ENCODE results near the gene VGF.
"Not testable (repeated sequence)": the region's sequence is repeated elsewhere in the genome, so short reads cannot be mapped to it uniquely, and the experiment has no call there.

Gene VGF

DNA sequence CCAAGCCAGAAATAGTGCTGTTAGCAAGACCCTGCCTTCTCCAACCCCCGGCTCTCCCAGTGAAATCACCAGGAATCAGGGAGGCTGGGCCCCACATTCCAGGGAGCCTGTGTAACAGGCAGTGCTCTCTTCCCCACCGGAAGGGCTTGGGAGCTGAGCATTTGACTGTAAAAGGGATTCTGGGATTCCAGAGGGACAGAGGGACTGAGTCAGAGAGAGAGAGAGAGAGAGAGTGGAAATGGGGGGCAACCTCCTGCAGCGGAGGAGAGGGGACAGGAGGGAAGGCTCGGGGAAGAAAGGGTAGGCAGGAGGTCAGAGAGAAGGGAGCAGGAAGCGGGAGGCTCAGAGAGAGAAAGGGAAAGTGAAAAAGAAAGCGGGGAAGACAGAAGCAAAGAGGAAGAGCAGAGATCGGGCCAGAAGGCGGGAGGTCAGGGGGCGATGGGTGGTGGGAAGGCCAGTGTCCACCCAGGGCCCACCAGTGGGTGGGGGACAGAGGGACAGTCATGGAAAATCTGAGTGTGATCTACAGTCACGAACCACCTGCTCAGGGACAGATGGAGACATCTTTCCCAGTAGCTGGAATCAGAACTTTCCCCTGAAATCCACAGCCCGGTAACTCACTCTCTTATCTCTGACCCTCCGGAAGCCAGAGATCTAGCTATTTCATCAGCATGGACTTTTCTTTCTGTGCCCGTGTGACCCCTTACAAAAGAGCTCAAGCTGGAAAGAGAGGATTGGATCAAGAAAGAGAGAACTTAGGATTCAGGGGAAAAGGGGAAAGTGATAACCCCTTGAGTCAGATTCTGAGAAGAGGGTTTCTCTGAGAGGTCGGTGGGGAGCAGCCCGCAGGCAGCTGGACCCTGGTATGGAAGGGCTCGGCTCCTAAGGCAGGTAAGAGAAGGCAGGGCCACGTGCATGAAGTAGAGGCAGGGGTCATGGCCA is 43.1 kb downstream of the VGF start:
- no peaks in the 10 kb centered on the region for H3K9me3 ChIP-seq (ENCODE audit: insufficient read depth, low read depth, low read length)
- peaks cover 26% of the 10 kb centered on the region for H3K4me1 ChIP-seq (ENCODE audit: insufficient read depth, low read length)
- H3K36me3 ChIP-seq (ENCODE audit: insufficient read depth, low read length), result no peaks in the 10 kb centered on the region
- H3K27ac ChIP-seq (ENCODE audit: low read depth, low read length), result peak overlapping the region; percentile 84
- H3K9ac ChIP-seq (ENCODE audit: low read depth, low read length), result peak overlapping the region; percentile 25; the same call in 1 of the 2 replicates
- no peak overlapping the region for H3K4me3 ChIP-seq (ENCODE audit: low read length)
- WGBS, result 43% methylated on average over 17 of the region's 17 CpGs
- no peaks in the 10 kb centered on the region for H3K27me3 ChIP-seq (ENCODE audit: insufficient read depth, low read length)

DNA sequence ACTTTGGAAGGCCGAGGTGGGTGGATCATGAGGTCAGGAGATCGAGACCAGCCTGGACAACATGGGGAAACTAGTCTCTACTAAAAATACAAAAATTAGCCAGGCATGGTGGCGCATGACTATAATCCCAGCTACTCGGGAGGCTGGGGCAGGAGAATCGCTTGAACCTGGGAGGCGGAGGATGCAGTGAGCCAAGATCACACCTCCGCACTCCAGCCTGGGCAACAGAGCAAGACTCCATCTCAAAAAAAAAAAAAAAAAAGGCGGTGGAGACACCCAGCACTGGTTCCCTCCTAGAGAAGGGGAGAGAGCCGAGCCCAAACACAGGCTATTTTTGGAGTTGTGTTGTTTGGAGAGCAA is 43.8 kb downstream of the VGF start:
- H3K36me3 ChIP-seq (ENCODE audit: insufficient read depth, low read length); H3K9ac ChIP-seq (ENCODE audit: low read depth, low read length); H3K9me3 ChIP-seq (ENCODE audit: insufficient read depth, low read depth, low read length); H3K4me3 ChIP-seq (ENCODE audit: low read length); H3K27me3 ChIP-seq (ENCODE audit: insufficient read depth, low read length): not testable (repeated sequence)
- peaks cover 20% of the 10 kb centered on the region for H3K4me1 ChIP-seq (ENCODE audit: insufficient read depth, low read length)
- 88% methylated on average over 8 of the region's 9 CpGs for WGBS
- peak overlapping the region; percentile 84 for H3K27ac ChIP-seq (ENCODE audit: low read depth, low read length)

- no peaks in the 10 kb centered on the region for H3K36me3 ChIP-seq (ENCODE audit: insufficient read depth, low read length)
- H3K4me3 ChIP-seq (ENCODE audit: low read length), result no peak overlapping the region
- H3K4me1 ChIP-seq (ENCODE audit: insufficient read depth, low read length), result peaks cover 14% of the 10 kb centered on the region
- H3K9me3 ChIP-seq (ENCODE audit: insufficient read depth, low read depth, low read length), result no peaks in the 10 kb centered on the region
- H3K27me3 ChIP-seq (ENCODE audit: insufficient read depth, low read length), result no peaks in the 10 kb centered on the region
- H3K27ac ChIP-seq (ENCODE audit: low read depth, low read length), result no peak overlapping the region
- 92% methylated on average over 4 of the region's 4 CpGs for WGBS
- no peak overlapping the region for H3K9ac ChIP-seq (ENCODE audit: low read depth, low read length)
Observed at GRCh38 chr7:101120315-101120714, 45.1 kb downstream of the VGF start.

- 76% methylated on average over 10 of the region's 10 CpGs for WGBS
- Histone ChIP-seq H3K4me3 (ENCODE audit: low read length) (no peak overlapping the region), H3K36me3 (ENCODE audit: insufficient read depth, low read length) (no peaks in the 10 kb centered on the region), H3K9me3 (ENCODE audit: insufficient read depth, low read depth, low read length) (no peaks in the 10 kb centered on the region), H3K27ac (ENCODE audit: low read depth, low read length) (no peak overlapping the region), H3K4me1 (ENCODE audit: insufficient read depth, low read length) (peaks cover 14% of the 10 kb centered on the region), H3K9ac (ENCODE audit: low read depth, low read length) (no peak overlapping the region), H3K27me3 (ENCODE audit: insufficient read depth, low read length) (no peaks in the 10 kb centered on the region)
Observed at GRCh38 chr7:101119876-101120275, 45.5 kb downstream of the VGF start.

- no peaks in the 10 kb centered on the region for H3K27me3 ChIP-seq (ENCODE audit: insufficient read depth, low read length)
- H3K4me3 ChIP-seq (ENCODE audit: low read length), result no peak overlapping the region
- H3K4me1 ChIP-seq (ENCODE audit: insufficient read depth, low read length), result peaks cover 14% of the 10 kb centered on the region
- H3K36me3 ChIP-seq (ENCODE audit: insufficient read depth, low read length), result no peaks in the 10 kb centered on the region
- no peak overlapping the region for H3K9ac ChIP-seq (ENCODE audit: low read depth, low read length)
- WGBS, result 88% methylated on average over 3 of the region's 3 CpGs
- H3K27ac ChIP-seq (ENCODE audit: low read depth, low read length), result no peak overlapping the region
- no peaks in the 10 kb centered on the region for H3K9me3 ChIP-seq (ENCODE audit: insufficient read depth, low read depth, low read length)
Observed at GRCh38 chr7:101118856-101119255, 46.5 kb downstream of the VGF start.

GRCh38 chr7:101116898-101117297 is 48.5 kb downstream of the VGF start:
- 85% methylated on average over 10 of the region's 10 CpGs for WGBS
- H3K36me3 ChIP-seq (ENCODE audit: insufficient read depth, low read length), result no peaks in the 10 kb centered on the region
- H3K4me3 ChIP-seq (ENCODE audit: low read length), result no peak overlapping the region
- peak overlapping the region; percentile 62; the same call in 1 of the 2 replicates for H3K27ac ChIP-seq (ENCODE audit: low read depth, low read length)
- no peaks in the 10 kb centered on the region for H3K27me3 ChIP-seq (ENCODE audit: insufficient read depth, low read length)
- no peaks in the 10 kb centered on the region for H3K9me3 ChIP-seq (ENCODE audit: insufficient read depth, low read depth, low read length)
- peaks cover 2% of the 10 kb centered on the region; the same call in 1 of the 2 replicates for H3K4me1 ChIP-seq (ENCODE audit: insufficient read depth, low read length)
- no peak overlapping the region for H3K9ac ChIP-seq (ENCODE audit: low read depth, low read length)

DNA sequence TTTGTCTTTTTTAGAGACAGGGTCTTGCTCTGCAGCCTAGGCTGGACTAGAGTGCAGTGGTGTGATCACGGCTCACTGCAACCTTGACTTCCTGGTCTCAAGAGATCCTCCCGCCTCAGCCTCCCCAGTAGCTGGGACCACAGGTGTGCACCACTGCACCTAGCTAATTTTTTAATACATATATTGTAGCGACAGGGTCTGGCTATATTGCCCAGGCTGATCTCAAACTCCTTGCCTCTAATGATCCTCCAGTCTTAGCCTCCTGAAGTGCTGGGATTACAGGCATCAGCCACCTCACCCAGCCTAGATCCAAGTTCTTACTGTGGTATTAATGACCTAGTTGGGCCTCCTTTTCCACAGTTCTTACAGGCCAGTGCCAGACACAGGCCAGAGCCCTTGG is 50.2 kb downstream of the VGF start:
- Histone ChIP-seq H3K9me3 (ENCODE audit: insufficient read depth, low read depth, low read length) (no peaks in the 10 kb centered on the region), H3K27me3 (ENCODE audit: insufficient read depth, low read length) (no peaks in the 10 kb centered on the region; the same call in 1 of the 2 replicates), H3K27ac (ENCODE audit: low read depth, low read length) (no peak overlapping the region), H3K4me1 (ENCODE audit: insufficient read depth, low read length) (no peaks in the 10 kb centered on the region), H3K36me3 (ENCODE audit: insufficient read depth, low read length) (no peaks in the 10 kb centered on the region), H3K4me3 (ENCODE audit: low read length) (no peak overlapping the region), H3K9ac (ENCODE audit: low read depth, low read length) (no peak overlapping the region)
- 95% methylated on average over 3 of the region's 3 CpGs for WGBS

DNA sequence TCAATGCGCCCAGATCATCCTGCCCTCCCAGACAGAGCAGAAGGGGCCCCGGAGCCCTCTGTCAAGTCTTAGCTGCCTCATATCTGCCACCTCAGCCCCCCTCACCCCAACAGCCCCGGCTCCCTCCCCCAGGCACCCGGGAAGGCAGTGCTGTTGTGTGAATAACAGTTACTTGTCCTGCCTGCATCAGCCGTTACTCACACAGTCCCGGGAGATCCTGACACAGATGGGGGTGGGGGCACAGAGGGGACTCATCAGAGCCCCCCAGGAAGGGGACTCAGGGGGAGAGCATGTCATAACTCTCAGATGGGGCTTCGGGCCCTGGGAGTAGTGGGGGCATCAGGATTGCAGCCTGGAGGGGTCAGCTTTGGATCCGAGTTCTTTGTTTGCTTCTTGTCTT is 50.9 kb downstream of the VGF start:
- Histone ChIP-seq H3K27ac (ENCODE audit: low read depth, low read length) (no peak overlapping the region), H3K9ac (ENCODE audit: low read depth, low read length) (no peak overlapping the region)

GRCh38 chr7:101113836-101114235 is 51.5 kb downstream of the VGF start:
- H3K27ac ChIP-seq (ENCODE audit: low read depth, low read length), result no peak overlapping the region
- H3K27me3 ChIP-seq (ENCODE audit: insufficient read depth, low read length), result no peaks in the 10 kb centered on the region; the same call in 1 of the 2 replicates
- no peaks in the 10 kb centered on the region for H3K4me1 ChIP-seq (ENCODE audit: insufficient read depth, low read length)
- no peak overlapping the region for H3K9ac ChIP-seq (ENCODE audit: low read depth, low read length)
- no peaks in the 10 kb centered on the region for H3K9me3 ChIP-seq (ENCODE audit: insufficient read depth, low read depth, low read length)
- WGBS, result 92% methylated on average over 11 of the region's 11 CpGs
- H3K36me3 ChIP-seq (ENCODE audit: insufficient read depth, low read length), result no peaks in the 10 kb centered on the region
- no peak overlapping the region for H3K4me3 ChIP-seq (ENCODE audit: low read length)

More for the DNA sequence above, 50.9 kb downstream of the VGF start:
- Histone ChIP-seq H3K27me3 (ENCODE audit: insufficient read depth, low read length) (no peaks in the 10 kb centered on the region; the same call in 1 of the 2 replicates), H3K4me1 (ENCODE audit: insufficient read depth, low read length) (no peaks in the 10 kb centered on the region), H3K4me3 (ENCODE audit: low read length) (no peak overlapping the region), H3K36me3 (ENCODE audit: insufficient read depth, low read length) (no peaks in the 10 kb centered on the region), H3K9me3 (ENCODE audit: insufficient read depth, low read depth, low read length) (no peaks in the 10 kb centered on the region)
- WGBS, result 71% methylated on average over 7 of the region's 8 CpGs

DNA sequence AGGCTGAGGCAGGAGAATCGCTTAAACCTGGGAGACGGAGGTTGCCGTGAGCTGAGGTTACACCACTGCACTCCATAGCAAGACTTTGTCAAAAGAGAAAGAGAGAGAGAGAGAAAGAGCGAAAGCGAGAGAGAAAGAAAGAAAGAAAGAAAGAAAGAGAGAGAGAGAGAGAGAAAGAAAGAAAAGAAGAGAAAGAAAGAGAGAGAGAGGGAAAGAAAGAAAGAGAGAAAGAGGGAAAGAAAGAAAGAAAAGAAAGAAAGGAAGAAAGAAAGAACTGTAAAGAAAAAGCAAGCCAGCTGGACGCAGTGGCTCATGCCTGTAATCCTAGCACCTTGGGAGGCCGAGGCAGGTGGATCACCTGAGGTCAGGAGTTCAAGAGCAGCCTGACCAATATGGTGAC is 52.2 kb downstream of the VGF start:
- not testable (repeated sequence) for H3K9ac ChIP-seq (ENCODE audit: low read depth, low read length); H3K36me3 ChIP-seq (ENCODE audit: insufficient read depth, low read length); H3K4me3 ChIP-seq (ENCODE audit: low read length); H3K27me3 ChIP-seq (ENCODE audit: insufficient read depth, low read length); H3K27ac ChIP-seq (ENCODE audit: low read depth, low read length); H3K9me3 ChIP-seq (ENCODE audit: insufficient read depth, low read depth, low read length); H3K4me1 ChIP-seq (ENCODE audit: insufficient read depth, low read length)
- 94% methylated on average over 7 of the region's 7 CpGs for WGBS
